ENCODE data around the gene LZTR1. TPM values are rescaled to one million over a fixed set of nuclear protein-coding genes. Genes with fewer than 3 reads are reported as not detected.
A peak's percentile ranks its signal among the peaks of the same experiment; 100 is the strongest.

The LZTR1 gene
- total RNA-seq, 1 donor from 2014 or later = 51.6 TPM

- ATAC-seq = peak; percentile 77 to 84
- peak; percentile 92 for DNase-seq
- Histone ChIP-seq H3K27ac (no peak overlapping the region), H3K36me3 (peaks cover 3% of the 10 kb centered on the region), H3K27me3 (ENCODE audit: low read depth) (no peaks in the 10 kb centered on the region), H3K4me1 (peaks cover 33% of the 10 kb centered on the region), H3K4me3 (peak overlapping the region; percentile 43), H3K9me3 (peaks cover 4% of the 10 kb centered on the region)
- TF ChIP-seq CTCF (IDR thresholded peaks at IDR 0.05) = no peak
- intact Hi-C loops (cut with DNase I) = no loop called here
Observed at GRCh38 chr22:20979243-20979809, 2.8 kb upstream of the LZTR1 start.

- peak overlapping the region; percentile 43 for H3K4me3 ChIP-seq
- no peak for ATAC-seq
- TF ChIP-seq CTCF (IDR thresholded peaks at IDR 0.05) = no peak
- H3K36me3 ChIP-seq = peaks cover 3% of the 10 kb centered on the region
- no peak for DNase-seq
- intact Hi-C loops (cut with DNase I) = no loop called here
- H3K27me3 ChIP-seq (ENCODE audit: low read depth) = no peaks in the 10 kb centered on the region
- no peak overlapping the region for H3K27ac ChIP-seq
- peaks cover 4% of the 10 kb centered on the region for H3K9me3 ChIP-seq
- peaks cover 33% of the 10 kb centered on the region for H3K4me1 ChIP-seq
Observed at GRCh38 chr22:20979940-20980453, 2.1 kb upstream of the LZTR1 start.

DNA sequence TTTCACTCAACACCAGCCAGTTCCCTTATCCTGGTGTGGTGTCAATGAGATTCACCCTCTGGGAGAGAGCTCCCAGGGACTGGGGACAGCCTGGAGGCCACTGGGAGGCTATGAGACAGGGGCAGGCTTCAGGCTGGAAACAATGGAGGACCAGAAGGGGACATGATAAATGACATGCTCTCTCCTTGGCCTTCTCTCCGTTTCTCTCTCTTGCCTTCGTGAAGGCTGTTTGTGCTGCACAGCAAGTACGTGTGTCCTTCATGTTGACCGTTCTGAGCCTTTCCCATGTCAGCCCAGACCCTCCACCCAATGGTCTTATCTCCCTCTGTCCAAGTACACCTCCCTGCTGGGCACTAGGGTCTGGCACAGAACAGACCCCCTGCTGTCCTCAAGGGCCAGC is 1.6 kb upstream of the LZTR1 start:
- intact Hi-C loops (cut with DNase I) = no loop called here
- Histone ChIP-seq H3K36me3 (peaks cover 6% of the 10 kb centered on the region), H3K9me3 (peaks cover 4% of the 10 kb centered on the region), H3K4me3 (no peak overlapping the region), H3K4me1 (peaks cover 33% of the 10 kb centered on the region), H3K27me3 (ENCODE audit: low read depth) (no peaks in the 10 kb centered on the region), H3K27ac (no peak overlapping the region)
- no peak for TF ChIP-seq CTCF (IDR thresholded peaks at IDR 0.05)
- DNase-seq = no peak
- no peak for ATAC-seq

GRCh38 chr22:20980938-20981722 is 967 bp upstream of the LZTR1 start:
- no peak for TF ChIP-seq CTCF (IDR thresholded peaks at IDR 0.05)
- ATAC-seq = no peak
- intact Hi-C loops (cut with DNase I) = no loop called here

DNA sequence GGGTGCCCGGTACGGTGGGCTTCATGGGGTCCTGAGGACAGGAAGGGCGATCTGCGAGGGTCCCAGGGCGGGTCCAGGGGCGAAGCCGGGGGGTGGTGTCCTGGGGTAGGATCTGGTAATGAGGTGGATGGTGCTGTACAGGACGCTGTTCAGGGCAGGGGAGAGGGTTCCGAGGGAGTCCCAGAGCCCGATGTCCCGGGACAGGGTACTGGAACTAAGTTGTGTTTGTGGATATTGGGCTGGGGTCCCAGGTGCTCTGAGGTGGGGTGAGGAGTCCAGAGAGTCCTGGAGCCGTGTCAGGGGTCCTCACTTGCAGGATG is 426 bp downstream of the LZTR1 start:
- Histone ChIP-seq H3K27me3 (ENCODE audit: low read depth) (no peaks in the 10 kb centered on the region), H3K4me3 (peak overlapping the region; percentile 90), H3K4me1 (peaks cover 33% of the 10 kb centered on the region), H3K9me3 (peaks cover 4% of the 10 kb centered on the region), H3K27ac (peak overlapping the region; percentile 92), H3K36me3 (peaks cover 26% of the 10 kb centered on the region)
- intact Hi-C loops (cut with DNase I) = no loop called here
- ATAC-seq (peak; percentile 14 to 30), DNase-seq (no peak)
- TF ChIP-seq CTCF (IDR thresholded peaks at IDR 0.05) = no peak

More at GRCh38 chr22:20980938-20981722, 967 bp upstream of the LZTR1 start:
- Histone ChIP-seq H3K4me1 (peaks cover 33% of the 10 kb centered on the region), H3K27ac (peak overlapping the region; percentile 92), H3K4me3 (peak overlapping the region; percentile 90), H3K27me3 (ENCODE audit: low read depth) (no peaks in the 10 kb centered on the region), H3K36me3 (peaks cover 12% of the 10 kb centered on the region), H3K9me3 (peaks cover 4% of the 10 kb centered on the region)
- DNase-seq = no peak
